ENCODE measurements around the gene GGA1. TPM values are rescaled to one million over a fixed set of nuclear protein-coding genes. Genes with fewer than 3 reads are reported as not detected.

GGA1 gene
- total and polyA plus RNA-seq, 2 donors (not counting 1 experiment from before 2014, with no cell fraction given) = 137 to 154 TPM

GRCh38 chr22:37560608-37561211, 47.9 kb upstream of the GGA1 start:
- Mint-ChIP-seq H3K4me1 (peaks cover 20% of the 10 kb centered on the region), H3K27ac (no peak overlapping the region), H3K27me3 (peaks cover 48% of the 10 kb centered on the region), H3K9me3 (ENCODE audit: insufficient read depth) (no peaks in the 10 kb centered on the region), H3K4me3 (peak overlapping the region; percentile 78)
- peak overlapping the region; percentile 91 for H3K4me2 ChIP-seq (replicated peaks; ENCODE audit: low read depth, low read length, poor library complexity, severe bottlenecking)
- H3K36me3 ChIP-seq (replicated peaks in 1 of 2; ENCODE audit: control extremely low read depth in 1 of 2, control insufficient read depth in 1 of 2, extremely low read depth in 1 of 2, insufficient read depth in 2 of 2, low read length in 1 of 2) = no peaks in the 10 kb centered on the region
- H3K4me3 ChIP-seq (ENCODE audit: control extremely low read depth in 1 of 5, extremely low read depth in 1 of 5, insufficient read depth in 1 of 5, low read depth in 2 of 5, low read length in 4 of 5) = peak overlapping the region in 4 of 5 experiments; percentile 17 to 65 (median 39)
- POLR2A ChIA-PET = no interaction called here
- DNase-seq (peak; percentile 45), ATAC-seq (ENCODE audit: low read depth) (peak; percentile 12)
- no peak overlapping the region for H3K27ac ChIP-seq (ENCODE audit: low read length in 2 of 2)
- intact Hi-C loops (cut with micrococcal nuclease) = no loop called here
- peak overlapping the region; percentile 53 for H3K9ac ChIP-seq (ENCODE audit: low read length)
- TF ChIP-seq CTCF (IDR thresholded peaks at IDR 0.05) (no peak), EZH2 (IDR thresholded peaks at IDR 0.05; ENCODE audit: borderline replicate concordance, insufficient read depth, low read depth, low read length, poor library complexity, severe bottlenecking) (peak; percentile 52)
- WGBS (ENCODE audit: insufficient coverage) = 2% methylated on average over 67 of the region's 72 CpGs
- H3K9me3 ChIP-seq (ENCODE audit: control extremely low read depth in 1 of 3, control insufficient read depth in 2 of 3, insufficient read depth in 1 of 3, low read length in 2 of 3) = peaks cover 0 to 16% (median 0%) of the 10 kb centered on the region in 3 donors
- no peaks in the 10 kb centered on the region for H3K79me2 ChIP-seq (ENCODE audit: control insufficient read depth, insufficient read depth, low read length)
- peaks cover 0 to 65% (median 25%) of the 10 kb centered on the region in 4 experiments for H3K27me3 ChIP-seq (replicated peaks in 1 of 4; ENCODE audit: control extremely low read depth in 1 of 4, control insufficient read depth in 3 of 4, insufficient read depth in 4 of 4, low read length in 3 of 4)
- CTCF ChIA-PET = interaction anchor here (0.6 to 4.8 kb wide), 4 partner anchors 14 to 1050 kb away, joined by 3 to 69 read pairs (median 6); no protein-coding TSS in a partner anchor
- H3K4me1 ChIP-seq (ENCODE audit: control insufficient read depth in 2 of 2, insufficient read depth in 2 of 2, low read length in 2 of 2) = peaks cover 20 to 24% of the 10 kb centered on the region in 2 donors
- H4K20me1 ChIP-seq (ENCODE audit: control insufficient read depth, insufficient read depth, low read length, poor library complexity, severe bottlenecking) = no peaks in the 10 kb centered on the region
- H2AFZ ChIP-seq (ENCODE audit: insufficient read depth, low read depth, low read length, poor library complexity, severe bottlenecking) = peak overlapping the region; percentile 60

Measured in B cell (primary cell).